NCI-H2227 (cell line): ENCODE measurements around the gene NUP85.
"Not testable (repeated sequence)": the region's sequence is repeated elsewhere in the genome, so short reads cannot be mapped to it uniquely, and the experiment has no call there.

Source experiments
- DNase-seq: peaks from one replicate; lab custom pipeline; 2025; ENCODE audit not compliant: unreplicated experiment; lab: John Stamatoyannopoulos, UW

The NUP85 gene

GRCh38 chr17:75199886-75200618 is 5.4 kb upstream of the NUP85 start:
- no peak for DNase-seq

- DNase-seq: no peak
Measured at GRCh38 chr17:75205793-75206163, 299 bp downstream of the NUP85 start.

GRCh38 chr17:75207050-75207407 is 1.6 kb downstream of the NUP85 start:
- not testable (repeated sequence) for DNase-seq

GRCh38 chr17:75207760-75208159 is 2.3 kb downstream of the NUP85 start:
- no peak for DNase-seq

- DNase-seq: no peak
Measured at GRCh38 chr17:75208161-75208560, 2.7 kb downstream of the NUP85 start.

- DNase-seq: no peak
Measured at GRCh38 chr17:75209061-75209460, 3.6 kb downstream of the NUP85 start.

GRCh38 chr17:75218131-75218530 is 12.7 kb downstream of the NUP85 start:
- no peak for DNase-seq

GRCh38 chr17:75219815-75220214 is 14.3 kb downstream of the NUP85 start:
- no peak for DNase-seq

GRCh38 chr17:75225016-75225415 is 19.5 kb downstream of the NUP85 start:
- DNase-seq: no peak

GRCh38 chr17:75227729-75228128 is 22.2 kb downstream of the NUP85 start:
- DNase-seq: no peak

- DNase-seq: no peak
Measured at GRCh38 chr17:75228305-75228704, 22.8 kb downstream of the NUP85 start.

- no peak for DNase-seq
Measured at GRCh38 chr17:75228847-75229246, 23.4 kb downstream of the NUP85 start.

- DNase-seq: no peak
Measured at GRCh38 chr17:75231071-75231470, 25.6 kb downstream of the NUP85 start.

GRCh38 chr17:75231741-75232464 is 26.4 kb downstream of the NUP85 start:
- DNase-seq: no peak

GRCh38 chr17:75232786-75233185 is 27.3 kb downstream of the NUP85 start:
- no peak for DNase-seq

- DNase-seq: no peak
Measured at GRCh38 chr17:75237100-75238014, 31.9 kb downstream of the NUP85 start.

- no peak for DNase-seq
Measured at GRCh38 chr17:75238020-75238580, 32.6 kb downstream of the NUP85 start.

- peak; percentile 70 for DNase-seq
Measured at GRCh38 chr17:75238684-75239191, 33.3 kb downstream of the NUP85 start.

- no peak for DNase-seq
Measured at GRCh38 chr17:75239214-75239613, 33.7 kb downstream of the NUP85 start.

GRCh38 chr17:75239778-75240393 is 34.4 kb downstream of the NUP85 start:
- DNase-seq: no peak
